NB4 (cell line): ENCODE results near the gene COL2A1.

Experiments
- CTCF ChIP-seq: IDR thresholded peaks from one replicate; pipeline ENCODE4 v1.5.1; 2012; ENCODE audit warnings: low read depth, low read length
- MAX ChIP-seq: IDR thresholded peaks from 2 replicates; pipeline ENCODE4 v1.6.1; 2011; ENCODE audit warnings: low read depth, low read length
- POLR2A ChIP-seq: IDR thresholded peaks from 2 replicates; pipeline ENCODE4 v1.6.1; 2011; ENCODE audit warnings: mild to moderate bottlenecking; ENCODE audit not compliant: insufficient read length; ENCODE audit errors: extremely low read depth

- TF ChIP-seq CTCF (no peak), POLR2A (no peak), MAX (no peak)
Measured at GRCh38 chr12:48032597-48032996, 28.3 kb upstream of the COL2A1 start.
